ENCODE measurements around the gene YIPF2. TPM values are rescaled to one million over a fixed set of nuclear protein-coding genes. Genes with fewer than 3 reads are reported as not detected.

Gene YIPF2
- 10 to 100 TPM; 37.3 to 47.7 TPM for polyA plus RNA-seq

- Histone ChIP-seq H3K27me3 (ENCODE audit: control insufficient read depth in 1 of 2, insufficient read depth in 2 of 2, low read length in 2 of 2) (no peaks in the 10 kb centered on the region), H3K9me3 (ENCODE audit: control insufficient read depth in 2 of 2, insufficient read depth in 1 of 2, low read depth in 1 of 2, low read length in 1 of 2) (no peaks in the 10 kb centered on the region), H3K36me3 (ENCODE audit: control insufficient read depth in 2 of 2, insufficient read depth in 2 of 2, low read length in 1 of 2) (peaks cover 4 to 12% of the 10 kb centered on the region in 2 donors), H3K4me3 (ENCODE audit: low read depth in 1 of 2, low read length in 2 of 2) (peak within 1 kb of the TSS; percentile 77 to 98), H3K4me1 (ENCODE audit: control insufficient read depth in 2 of 2, insufficient read depth in 2 of 2, low read length in 1 of 2) (peaks cover 4 to 13% of the 10 kb centered on the region in 2 donors), H3K27ac (ENCODE audit: low read depth in 2 of 2, low read length in 1 of 2) (peak within 1 kb of the TSS; percentile 84 to 91)
- WGBS, 2 donors = 0% methylated on average over 66 to 96 of the region's 96 CpGs
These were observed at the start of gene YIPF2, which contains the start of gene TIMM29 for GRCh38 chr19:10928563-10929401. YIPF2 (minus strand) TSS chr19:10928639; CDS start chr19:10928410, 229 bp downstream. TIMM29 (plus strand) TSS chr19:10928811; CDS start chr19:10928823, 12 bp downstream.

- 71 to 79% methylated on average over 5 of the region's 5 CpGs for WGBS, 2 donors
- Histone ChIP-seq H3K4me3 (ENCODE audit: low read depth in 1 of 2, low read length in 2 of 2) (no peak overlapping the region), H3K36me3 (ENCODE audit: control insufficient read depth in 2 of 2, insufficient read depth in 2 of 2, low read length in 1 of 2) (no peaks in the 10 kb centered on the region), H3K4me1 (ENCODE audit: control insufficient read depth in 2 of 2, insufficient read depth in 2 of 2, low read length in 1 of 2) (peaks cover 4 to 12% of the 10 kb centered on the region in 2 donors), H3K9me3 (ENCODE audit: control insufficient read depth in 2 of 2, insufficient read depth in 1 of 2, low read depth in 1 of 2, low read length in 1 of 2) (no peaks in the 10 kb centered on the region), H3K27ac (ENCODE audit: low read depth in 2 of 2, low read length in 1 of 2) (peak overlapping the region in 1 of 2 donors; percentile 20), H3K27me3 (ENCODE audit: control insufficient read depth in 1 of 2, insufficient read depth in 2 of 2, low read length in 2 of 2) (no peaks in the 10 kb centered on the region)
These were observed 49.3 kb upstream of the YIPF2 start for GRCh38 chr19:10977742-10978092.

- H3K27ac ChIP-seq (ENCODE audit: low read depth in 2 of 2, low read length in 1 of 2) = peak overlapping the region; percentile 1 to 48
- H3K27me3 ChIP-seq (ENCODE audit: control insufficient read depth in 1 of 2, insufficient read depth in 2 of 2, low read length in 2 of 2) = no peaks in the 10 kb centered on the region
- WGBS, 2 donors = 69 to 77% methylated on average over 19 of the region's 19 CpGs
- no peak overlapping the region for H3K4me3 ChIP-seq (ENCODE audit: low read depth in 1 of 2, low read length in 2 of 2)
- H3K9me3 ChIP-seq (ENCODE audit: control insufficient read depth in 2 of 2, insufficient read depth in 1 of 2, low read depth in 1 of 2, low read length in 1 of 2) = no peaks in the 10 kb centered on the region
- H3K4me1 ChIP-seq (ENCODE audit: control insufficient read depth in 2 of 2, insufficient read depth in 2 of 2, low read length in 1 of 2) = peaks cover 2 to 13% of the 10 kb centered on the region in 2 donors
- no peaks in the 10 kb centered on the region for H3K36me3 ChIP-seq (ENCODE audit: control insufficient read depth in 2 of 2, insufficient read depth in 2 of 2, low read length in 1 of 2)
These were observed 47.9 kb upstream of the YIPF2 start for GRCh38 chr19:10976131-10976892.

GRCh38 chr19:10975374-10976130 lies 47.1 kb upstream of the YIPF2 start:
- Histone ChIP-seq H3K4me1 (ENCODE audit: control insufficient read depth in 2 of 2, insufficient read depth in 2 of 2, low read length in 1 of 2) (peaks cover 2 to 13% of the 10 kb centered on the region in 2 donors), H3K36me3 (ENCODE audit: control insufficient read depth in 2 of 2, insufficient read depth in 2 of 2, low read length in 1 of 2) (no peaks in the 10 kb centered on the region), H3K4me3 (ENCODE audit: low read depth in 1 of 2, low read length in 2 of 2) (no peak overlapping the region), H3K27me3 (ENCODE audit: control insufficient read depth in 1 of 2, insufficient read depth in 2 of 2, low read length in 2 of 2) (no peaks in the 10 kb centered on the region), H3K27ac (ENCODE audit: low read depth in 2 of 2, low read length in 1 of 2) (peak overlapping the region in 1 of 2 donors; percentile 1), H3K9me3 (ENCODE audit: control insufficient read depth in 2 of 2, insufficient read depth in 1 of 2, low read depth in 1 of 2, low read length in 1 of 2) (no peaks in the 10 kb centered on the region)
- WGBS, 2 donors = 60 to 61% methylated on average over 19 of the region's 19 CpGs

- Histone ChIP-seq H3K27me3 (ENCODE audit: control insufficient read depth in 1 of 2, insufficient read depth in 2 of 2, low read length in 2 of 2) (no peaks in the 10 kb centered on the region), H3K9me3 (ENCODE audit: control insufficient read depth in 2 of 2, insufficient read depth in 1 of 2, low read depth in 1 of 2, low read length in 1 of 2) (no peaks in the 10 kb centered on the region), H3K27ac (ENCODE audit: low read depth in 2 of 2, low read length in 1 of 2) (no peak overlapping the region), H3K4me1 (ENCODE audit: control insufficient read depth in 2 of 2, insufficient read depth in 2 of 2, low read length in 1 of 2) (peaks cover 5 to 16% of the 10 kb centered on the region in 2 donors), H3K4me3 (ENCODE audit: low read depth in 1 of 2, low read length in 2 of 2) (no peak overlapping the region), H3K36me3 (ENCODE audit: control insufficient read depth in 2 of 2, insufficient read depth in 2 of 2, low read length in 1 of 2) (no peaks in the 10 kb centered on the region)
- 93 to 95% methylated on average over 8 of the region's 8 CpGs for WGBS, 2 donors
These were observed 42.8 kb upstream of the YIPF2 start for GRCh38 chr19:10971107-10971726.

GRCh38 chr19:10968527-10969135 lies 40.2 kb upstream of the YIPF2 start:
- H3K27me3 ChIP-seq (ENCODE audit: control insufficient read depth in 1 of 2, insufficient read depth in 2 of 2, low read length in 2 of 2) = no peaks in the 10 kb centered on the region
- H3K4me1 ChIP-seq (ENCODE audit: control insufficient read depth in 2 of 2, insufficient read depth in 2 of 2, low read length in 1 of 2) = peaks cover 4 to 10% of the 10 kb centered on the region in 2 donors
- H3K27ac ChIP-seq (ENCODE audit: low read depth in 2 of 2, low read length in 1 of 2) = peak overlapping the region; percentile 62 to 77
- H3K4me3 ChIP-seq (ENCODE audit: low read depth in 1 of 2, low read length in 2 of 2) = no peak overlapping the region
- H3K36me3 ChIP-seq (ENCODE audit: control insufficient read depth in 2 of 2, insufficient read depth in 2 of 2, low read length in 1 of 2) = no peaks in the 10 kb centered on the region
- no peaks in the 10 kb centered on the region for H3K9me3 ChIP-seq (ENCODE audit: control insufficient read depth in 2 of 2, insufficient read depth in 1 of 2, low read depth in 1 of 2, low read length in 1 of 2)
- 52 to 57% methylated on average over 10 of the region's 10 CpGs for WGBS, 2 donors

GRCh38 chr19:10966809-10967208 lies 38.4 kb upstream of the YIPF2 start:
- Histone ChIP-seq H3K27me3 (ENCODE audit: control insufficient read depth in 1 of 2, insufficient read depth in 2 of 2, low read length in 2 of 2) (no peaks in the 10 kb centered on the region), H3K4me3 (ENCODE audit: low read depth in 1 of 2, low read length in 2 of 2) (no peak overlapping the region), H3K36me3 (ENCODE audit: control insufficient read depth in 2 of 2, insufficient read depth in 2 of 2, low read length in 1 of 2) (no peaks in the 10 kb centered on the region), H3K4me1 (ENCODE audit: control insufficient read depth in 2 of 2, insufficient read depth in 2 of 2, low read length in 1 of 2) (peaks cover 6 to 16% of the 10 kb centered on the region in 2 donors), H3K27ac (ENCODE audit: low read depth in 2 of 2, low read length in 1 of 2) (no peak overlapping the region), H3K9me3 (ENCODE audit: control insufficient read depth in 2 of 2, insufficient read depth in 1 of 2, low read depth in 1 of 2, low read length in 1 of 2) (no peaks in the 10 kb centered on the region)
- 80 to 89% methylated on average over 8 of the region's 8 CpGs for WGBS, 2 donors

- Histone ChIP-seq H3K27ac (ENCODE audit: low read depth in 2 of 2, low read length in 1 of 2) (no peak overlapping the region), H3K4me1 (ENCODE audit: control insufficient read depth in 2 of 2, insufficient read depth in 2 of 2, low read length in 1 of 2) (peaks cover 6 to 16% of the 10 kb centered on the region in 2 donors), H3K36me3 (ENCODE audit: control insufficient read depth in 2 of 2, insufficient read depth in 2 of 2, low read length in 1 of 2) (no peaks in the 10 kb centered on the region), H3K27me3 (ENCODE audit: control insufficient read depth in 1 of 2, insufficient read depth in 2 of 2, low read length in 2 of 2) (no peaks in the 10 kb centered on the region), H3K9me3 (ENCODE audit: control insufficient read depth in 2 of 2, insufficient read depth in 1 of 2, low read depth in 1 of 2, low read length in 1 of 2) (no peaks in the 10 kb centered on the region), H3K4me3 (ENCODE audit: low read depth in 1 of 2, low read length in 2 of 2) (no peak overlapping the region)
- WGBS, 2 donors = 80 to 81% methylated on average over 6 of the region's 6 CpGs
These were observed 37.0 kb upstream of the YIPF2 start for GRCh38 chr19:10965398-10965797.

All from esophagus (tissue), 2 donors.